Stomach (tissue), 9 donors: Measurements from ENCODE around the gene STC2. TPM values are rescaled to one million over a fixed set of nuclear protein-coding genes. Genes with fewer than 3 reads are reported as not detected.
A peak's percentile ranks its signal among the peaks of the same experiment; 100 is the strongest.

Experiments used
- DNase-seq, 2 donors: peaks; one replicate each; pipeline versions ENCODE4 v3.0.0 to v3.0.0-alpha.2; 2013 to 2019
- H3K27ac ChIP-seq, 5 donors: fragments of 200-600 bp in 4 of 5; sonication (generic) in 4 of 5; one replicate each; pipeline ENCODE4 v1.5.1; 2013 to 2019; ENCODE audit warnings: mild to moderate bottlenecking in 1 of 5, moderate library complexity in 1 of 5
- H3K27me3 ChIP-seq, 3 donors: fragments of 200-600 bp; sonication (generic); one replicate each; pipeline ENCODE4 v1.5.1; 2017 to 2019; ENCODE audit warnings: mixed run types in 1 of 3
- H3K36me3 ChIP-seq, 4 donors: fragments of 200-600 bp; sonication (generic); 1 replicate in 3 of 4; 2 replicates in 1 of 4; pipeline ENCODE4 v1.5.1; 2016 to 2019
- H3K4me1 ChIP-seq, 4 donors: fragments of 200-600 bp; sonication (generic); one replicate each; pipeline ENCODE4 v1.5.1; 2016 to 2019
- H3K4me3 ChIP-seq, 4 donors: fragments of 200-600 bp; sonication (generic) in 3 of 4; one replicate each; pipeline ENCODE4 v1.5.1; 2016 to 2019; ENCODE audit warnings: mild to moderate bottlenecking in 1 of 4
- H3K9me3 ChIP-seq, 4 donors: fragments of 200-600 bp; sonication (generic); one replicate each; pipeline ENCODE4 v1.5.1; 2016 to 2019
- CTCF ChIP-seq, 7 experiments: fragments of 450-650 bp in 4 of 7; fragments of 200-600 bp in 3 of 7; sonication (generic) in 3 of 7; IDR thresholded peaks; one replicate each; pipeline ENCODE4 v1.5.1; 2016 to 2019; ENCODE audit warnings: antibody characterized with exemption in 7 of 7, control low read depth in 2 of 7, mild to moderate bottlenecking in 1 of 7
- EP300 ChIP-seq: sonication (generic); formaldehyde crosslinking; IDR thresholded peaks from one replicate; pipeline ENCODE4 v1.6.1; 2017; ENCODE audit warnings: antibody characterized with exemption
- POLR2A ChIP-seq, 4 donors: fragments of 450-650 bp; IDR thresholded peaks; one replicate each; pipeline ENCODE4 v1.6.1; 2016; ENCODE audit warnings: antibody characterized with exemption in 4 of 4, control low read depth in 2 of 4, mild to moderate bottlenecking in 1 of 4, moderate library complexity in 1 of 4
- POLR2AphosphoS5 ChIP-seq, 3 donors: sonication (generic); formaldehyde crosslinking; IDR thresholded peaks; one replicate each; pipeline ENCODE4 v1.6.1; 2016; ENCODE audit warnings: antibody characterized with exemption in 3 of 3
- WGBS, 5 donors: extraction: QIAGEN DNeasy Blood & Tissue Kit in 3 of 5; methylation state at CpG; one replicate each; pipeline versions ENCODE4 v1.1.5 to v1.1.7; 2013 to 2018; 5-methylcytosine and 5-hydroxymethylcytosine counted together
- intact Hi-C: fragments of 100-400 bp; cut with DNase I; formaldehyde crosslinking; loops from one replicate; pipeline ENCODE4 v1.15.1; 2023; ENCODE audit warnings: low total_unique reads
- polyA plus RNA-seq, 3 donors: library from polyadenylated mRNA; stranded (reverse); fragments of 200-250 nt; gene quantifications; one replicate each; pipeline ENCODE4 v1.2.3, GENCODE V29; 2013
- total RNA-seq, 5 donors: library from RNA; depleted of rRNA; stranded (reverse); fragments of >200 nt; gene quantifications; one replicate each; pipeline versions ENCODE4 v1.1.0 to v1.2.3, GENCODE V29; 2014 to 2016
- donor health status: healthy with polysubstance abuse.
- donor health status: Bipolar disorder and iron deficiency.
- donor health status: healthy.

STC2 gene
- total and polyA plus RNA-seq, 8 donors, result 0.15 to 2.6 (median 0.89) TPM; not detected in 1

GRCh38 chr5:173278641-173279040 lies 49.6 kb downstream of the STC2 start:
- Histone ChIP-seq H3K27ac (no peak overlapping the region), H3K4me1 (peaks cover 4 to 6% (median 4%) of the 10 kb centered on the region in 4 donors), H3K9me3 (peaks cover 0 to 8% (median 2%) of the 10 kb centered on the region in 4 donors), H3K4me3 (no peak overlapping the region), H3K27me3 (peaks cover 0 to 57% (median 12%) of the 10 kb centered on the region in 3 donors), H3K36me3 (no peaks in the 10 kb centered on the region)
- WGBS, 5 donors, result 68 to 80% (median 78%) methylated on average over 5 of the region's 5 CpGs
- intact Hi-C loops, result no loop called here
- no peak for TF ChIP-seq POLR2A (IDR thresholded peaks at IDR 0.05)
- TF ChIP-seq POLR2AphosphoS5 (IDR thresholded peaks at IDR 0.05), result no peak
- no peak for TF ChIP-seq EP300
- no peak for TF ChIP-seq CTCF (IDR thresholded peaks at IDR 0.05)
- DNase-seq, result no peak

- intact Hi-C loops, result no loop called here
- Histone ChIP-seq H3K4me3 (no peak overlapping the region), H3K27ac (no peak overlapping the region), H3K9me3 (peaks cover 0 to 8% (median 2%) of the 10 kb centered on the region in 4 donors), H3K4me1 (peaks cover 0 to 1% (median 0%) of the 10 kb centered on the region in 4 donors), H3K36me3 (no peaks in the 10 kb centered on the region), H3K27me3 (peaks cover 0 to 52% (median 8%) of the 10 kb centered on the region in 3 donors)
- TF ChIP-seq POLR2A (IDR thresholded peaks at IDR 0.05) (no peak), CTCF (IDR thresholded peaks at IDR 0.05) (no peak), EP300 (no peak), POLR2AphosphoS5 (IDR thresholded peaks at IDR 0.05) (no peak)
- 59 to 73% (median 71%) methylated on average over 9 of the region's 9 CpGs for WGBS, 5 donors
- DNase-seq, result peak in 1 of 2 donors; percentile 40
These were observed 50.0 kb downstream of the STC2 start for GRCh38 chr5:173278172-173278571.

GRCh38 chr5:173274771-173275170 lies 53.4 kb downstream of the STC2 start:
- no peak overlapping the region for H3K27ac ChIP-seq
- no peaks in the 10 kb centered on the region for H3K36me3 ChIP-seq
- no peak for DNase-seq
- H3K27me3 ChIP-seq, result peaks cover 0 to 36% (median 0%) of the 10 kb centered on the region in 3 donors
- no peak overlapping the region for H3K4me3 ChIP-seq
- no peak for TF ChIP-seq CTCF (IDR thresholded peaks at IDR 0.05)
- no peak for TF ChIP-seq POLR2A (IDR thresholded peaks at IDR 0.05)
- no peak for TF ChIP-seq EP300
- TF ChIP-seq POLR2AphosphoS5 (IDR thresholded peaks at IDR 0.05), result no peak
- no peaks in the 10 kb centered on the region for H3K4me1 ChIP-seq
- WGBS, 5 donors, result 85 to 93% (median 89%) methylated on average over 1 of the region's 1 CpG
- intact Hi-C loops, result no loop called here
- peaks cover 0 to 8% (median 2%) of the 10 kb centered on the region in 4 donors for H3K9me3 ChIP-seq

- 63 to 70% (median 69%) methylated on average over 10 of the region's 10 CpGs for WGBS, 5 donors
- no peaks in the 10 kb centered on the region for H3K4me1 ChIP-seq
- no peak overlapping the region for H3K4me3 ChIP-seq
- no peak overlapping the region for H3K27ac ChIP-seq
- no peaks in the 10 kb centered on the region for H3K36me3 ChIP-seq
- no peak for DNase-seq
- intact Hi-C loops, result no loop called here
- peaks cover 0 to 8% (median 2%) of the 10 kb centered on the region in 4 donors for H3K9me3 ChIP-seq
- H3K27me3 ChIP-seq, result peaks cover 0 to 49% (median 5%) of the 10 kb centered on the region in 3 donors
- TF ChIP-seq EP300, result no peak
- no peak for TF ChIP-seq CTCF (IDR thresholded peaks at IDR 0.05)
- no peak for TF ChIP-seq POLR2AphosphoS5 (IDR thresholded peaks at IDR 0.05)
- no peak for TF ChIP-seq POLR2A (IDR thresholded peaks at IDR 0.05)
These were observed 56.8 kb downstream of the STC2 start for GRCh38 chr5:173271419-173271818.
